ENCODE data around the gene EPN1.
A peak's percentile ranks its signal among the peaks of the same experiment; 100 is the strongest.

The EPN1 gene

GRCh38 chr19:55635856-55636440 is 39.1 kb upstream of the EPN1 start:
- TF ChIP-seq CTCF (IDR thresholded peaks at IDR 0.05; ENCODE audit: low read depth, low read length) = no peak
- no peak for TF ChIP-seq POLR2A (IDR thresholded peaks at IDR 0.05; ENCODE audit: extremely low read depth, insufficient read length)
- TF ChIP-seq MYC (IDR thresholded peaks at IDR 0.05; ENCODE audit: low read depth, low read length) = no peak
- TF ChIP-seq MAX (IDR thresholded peaks at IDR 0.05; ENCODE audit: low read depth, low read length) = no peak
- H3K4me3 ChIP-seq (ENCODE audit: low read depth, low read length) = peak overlapping the region; percentile 94
- DNase-seq (ENCODE audit: low read depth) = no peak

GRCh38 chr19:55636723-55637122 is 38.3 kb upstream of the EPN1 start:
- no peak overlapping the region for H3K4me3 ChIP-seq (ENCODE audit: low read depth, low read length)
- DNase-seq (ENCODE audit: low read depth) = no peak
- no peak for TF ChIP-seq POLR2A (IDR thresholded peaks at IDR 0.05; ENCODE audit: extremely low read depth, insufficient read length)
- TF ChIP-seq MAX (IDR thresholded peaks at IDR 0.05; ENCODE audit: low read depth, low read length) = no peak
- TF ChIP-seq CTCF (IDR thresholded peaks at IDR 0.05; ENCODE audit: low read depth, low read length) = no peak
- no peak for TF ChIP-seq MYC (IDR thresholded peaks at IDR 0.05; ENCODE audit: low read depth, low read length)

GRCh38 chr19:55637534-55637933 is 37.5 kb upstream of the EPN1 start:
- TF ChIP-seq MYC (IDR thresholded peaks at IDR 0.05; ENCODE audit: low read depth, low read length) (no peak), CTCF (IDR thresholded peaks at IDR 0.05; ENCODE audit: low read depth, low read length) (no peak), POLR2A (IDR thresholded peaks at IDR 0.05; ENCODE audit: extremely low read depth, insufficient read length) (no peak), MAX (IDR thresholded peaks at IDR 0.05; ENCODE audit: low read depth, low read length) (no peak)
- no peak overlapping the region for H3K4me3 ChIP-seq (ENCODE audit: low read depth, low read length)
- no peak for DNase-seq (ENCODE audit: low read depth)

- TF ChIP-seq CTCF (IDR thresholded peaks at IDR 0.05; ENCODE audit: low read depth, low read length) (peak; percentile 57), MAX (IDR thresholded peaks at IDR 0.05; ENCODE audit: low read depth, low read length) (no peak)
- H3K4me3 ChIP-seq (ENCODE audit: low read depth, low read length) = no peak overlapping the region
- peak; percentile 70 for DNase-seq (ENCODE audit: low read depth)
Observed at GRCh38 chr19:55638864-55639359, 36.1 kb upstream of the EPN1 start.

- no peak for DNase-seq (ENCODE audit: low read depth)
- H3K4me3 ChIP-seq (ENCODE audit: low read depth, low read length) = peak overlapping the region; percentile 42
- no peak for TF ChIP-seq CTCF (IDR thresholded peaks at IDR 0.05; ENCODE audit: low read depth, low read length)
- no peak for TF ChIP-seq MYC (IDR thresholded peaks at IDR 0.05; ENCODE audit: low read depth, low read length)
- no peak for TF ChIP-seq MAX (IDR thresholded peaks at IDR 0.05; ENCODE audit: low read depth, low read length)
Observed at GRCh38 chr19:55640043-55640576, 34.9 kb upstream of the EPN1 start.

All from NB4 (cell line).